Stimulated activated CD4-positive, alpha-beta T cell treated with anti-CD3 and anti-CD28 coated beads, Interleukin-15, amount 100 ng/mL, for 1 hour (primary cell): Measurements from ENCODE around the gene RELL1.

Experiments used
- DNase-seq, 2 donors: peaks; one replicate each; pipeline ENCODE4 v3.0.0-alpha.2; 2020; ENCODE audit warnings: low read depth in 1 of 2, low spot score in 1 of 2

RELL1 gene

DNA sequence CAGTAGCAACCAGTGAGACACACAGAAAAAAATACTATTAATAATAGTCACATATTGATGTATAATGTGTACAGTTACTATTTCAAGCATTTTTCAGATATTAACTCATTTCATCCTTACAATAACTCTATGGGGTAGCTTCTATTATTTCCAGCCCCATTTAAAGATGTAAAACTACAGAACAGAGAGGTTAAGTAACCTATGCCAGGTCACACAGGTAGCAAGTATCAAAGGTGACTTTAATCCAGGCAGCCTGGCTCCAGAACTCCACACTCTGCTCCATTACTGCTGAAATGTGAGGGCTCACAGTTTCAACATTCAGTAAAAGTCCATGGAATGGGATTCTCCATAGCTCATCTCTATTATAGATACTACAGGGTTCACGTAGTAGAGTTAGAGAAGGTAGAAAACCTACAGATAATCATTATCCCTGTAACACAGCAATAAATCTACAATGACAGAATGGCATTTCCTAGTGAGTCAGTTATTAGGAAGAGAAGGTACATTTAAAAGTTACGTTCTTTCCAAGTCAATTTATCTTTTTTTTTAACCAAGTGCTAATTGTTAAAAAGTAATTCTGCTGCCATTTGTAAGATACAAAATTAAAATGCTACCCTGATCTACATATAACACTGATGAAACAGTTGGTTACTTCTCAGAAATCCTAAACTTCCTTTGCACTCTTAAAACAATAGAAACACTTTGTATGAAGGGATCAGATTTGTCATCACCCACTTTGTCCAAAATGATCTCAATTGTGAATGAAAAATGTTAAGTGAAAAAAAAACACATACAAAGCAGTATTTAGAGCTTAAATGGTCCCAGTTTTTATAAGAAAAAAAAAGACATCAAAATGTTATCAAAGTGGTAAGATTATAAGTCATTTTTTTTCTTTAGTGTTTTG is 18.7 kb downstream of the RELL1 start:
- DNase-seq = no peak

DNA sequence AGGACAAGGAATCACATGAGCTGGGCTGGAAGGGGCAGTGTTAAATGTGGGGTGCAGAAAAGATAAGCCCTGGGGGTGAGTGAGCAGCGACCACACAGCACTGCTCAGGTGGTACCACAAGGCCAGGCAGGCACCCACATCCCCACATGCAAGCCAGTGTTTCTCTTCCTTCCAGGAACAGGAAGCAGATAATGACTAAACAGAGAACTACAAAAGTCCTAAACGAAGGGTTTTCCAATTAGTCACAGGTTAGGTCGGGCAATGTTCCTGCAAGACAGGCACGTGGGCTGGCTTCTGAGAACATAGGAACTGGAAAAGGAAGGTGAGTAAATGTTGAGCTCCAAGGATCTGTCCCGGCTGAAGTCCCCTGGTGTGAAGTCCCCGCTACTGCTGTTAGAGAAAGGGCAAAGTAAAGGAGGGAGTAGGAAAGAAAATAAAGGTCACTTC is 19.5 kb downstream of the RELL1 start:
- no peak for DNase-seq

DNA sequence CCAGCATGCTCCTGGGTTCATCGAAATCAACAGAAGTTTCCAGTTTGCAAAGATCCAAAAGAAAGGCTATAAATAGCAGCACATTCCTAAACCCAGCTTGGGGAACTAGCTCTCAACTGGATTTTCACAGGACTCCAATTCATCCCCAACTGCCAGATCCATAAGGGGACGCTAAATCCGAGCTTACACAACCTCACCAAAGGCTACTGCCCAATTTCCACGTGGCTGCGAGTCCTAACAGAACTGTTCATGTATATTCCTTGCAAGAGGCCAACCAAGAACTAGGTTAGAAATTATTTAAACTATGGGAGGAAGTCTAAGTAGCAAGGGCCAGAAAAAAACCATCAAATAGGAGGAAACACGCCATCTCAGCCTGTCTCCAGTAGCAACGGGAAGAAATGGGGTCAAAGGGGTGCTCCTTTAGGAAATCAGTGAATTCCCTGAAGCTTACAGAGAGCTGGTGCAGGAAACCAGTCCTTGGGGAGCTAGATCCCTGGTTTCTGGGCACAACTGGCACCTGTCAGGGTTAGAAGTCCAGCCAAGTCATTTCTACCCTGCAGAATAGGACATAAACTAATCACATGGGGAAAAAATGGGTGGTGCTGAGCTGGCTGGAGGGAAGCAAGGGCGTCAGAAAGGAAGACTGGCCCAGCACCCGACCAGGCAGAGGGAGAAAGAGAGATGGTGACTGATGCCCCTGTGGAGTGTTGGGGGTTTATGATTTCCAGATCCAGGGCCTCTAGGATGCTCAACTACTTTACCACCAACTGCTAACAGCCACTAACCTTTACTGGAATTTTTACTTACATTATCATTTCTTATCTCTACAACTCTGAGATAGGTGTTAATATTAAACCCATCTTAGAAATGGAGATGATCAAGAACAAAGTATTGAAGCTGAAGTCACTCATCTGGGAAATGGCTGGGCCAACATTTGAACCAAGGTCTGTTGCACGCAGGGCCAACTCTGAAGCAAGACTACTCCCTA is 20.5 kb downstream of the RELL1 start:
- DNase-seq = no peak

- DNase-seq = no peak
These were observed 21.5 kb downstream of the RELL1 start for GRCh38 chr4:37664696-37665095.

GRCh38 chr4:37663552-37663951 is 22.6 kb downstream of the RELL1 start:
- no peak for DNase-seq

GRCh38 chr4:37662861-37663390 is 23.2 kb downstream of the RELL1 start:
- no peak for DNase-seq

- DNase-seq = no peak
These were observed 23.9 kb downstream of the RELL1 start for GRCh38 chr4:37662251-37662650.

DNA sequence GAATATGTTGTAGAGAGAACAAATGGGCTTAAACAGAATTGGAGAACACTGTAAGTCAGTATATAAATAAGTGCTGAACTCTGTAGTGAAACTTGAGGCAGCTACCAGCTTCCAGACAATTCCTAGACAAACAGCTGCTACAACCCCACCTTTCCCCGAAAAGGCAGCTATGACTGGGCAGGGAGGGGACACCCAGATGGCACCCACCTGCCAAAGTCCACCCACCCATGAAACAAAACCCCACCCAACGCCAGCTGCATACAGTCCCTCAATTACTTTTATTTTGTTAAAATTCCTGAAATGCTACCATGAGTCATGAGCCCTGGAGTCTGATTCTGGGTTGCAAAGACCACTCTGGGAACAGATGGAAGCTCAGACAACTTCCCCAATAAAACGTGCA is 24.4 kb downstream of the RELL1 start:
- no peak for DNase-seq

DNA sequence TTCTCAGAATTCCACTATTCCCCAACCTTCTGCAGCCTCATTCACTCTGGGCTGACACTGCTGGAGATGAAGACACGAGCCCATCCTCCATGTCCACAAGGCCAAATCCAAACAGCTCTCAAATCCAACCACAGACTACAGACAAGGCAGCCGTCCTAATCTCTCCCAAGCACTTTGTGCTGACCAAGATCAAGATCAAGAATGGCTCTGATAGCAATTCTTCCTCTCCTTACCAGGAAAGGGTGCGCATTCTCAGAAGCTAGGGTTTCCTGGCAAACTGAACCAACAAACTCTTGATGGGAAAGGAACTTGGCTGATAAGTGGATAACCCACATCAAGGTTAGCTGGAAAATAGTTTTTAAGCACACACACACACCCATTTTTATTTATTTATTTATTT is 26.5 kb downstream of the RELL1 start:
- DNase-seq = no peak

- DNase-seq = no peak
These were observed 29.5 kb downstream of the RELL1 start for GRCh38 chr4:37656649-37657048.

GRCh38 chr4:37653601-37654000 is 32.6 kb downstream of the RELL1 start:
- no peak for DNase-seq

GRCh38 chr4:37652747-37653527 is 33.2 kb downstream of the RELL1 start:
- DNase-seq = no peak

- DNase-seq = no peak
These were observed 34.3 kb downstream of the RELL1 start for GRCh38 chr4:37651781-37652377.

DNA sequence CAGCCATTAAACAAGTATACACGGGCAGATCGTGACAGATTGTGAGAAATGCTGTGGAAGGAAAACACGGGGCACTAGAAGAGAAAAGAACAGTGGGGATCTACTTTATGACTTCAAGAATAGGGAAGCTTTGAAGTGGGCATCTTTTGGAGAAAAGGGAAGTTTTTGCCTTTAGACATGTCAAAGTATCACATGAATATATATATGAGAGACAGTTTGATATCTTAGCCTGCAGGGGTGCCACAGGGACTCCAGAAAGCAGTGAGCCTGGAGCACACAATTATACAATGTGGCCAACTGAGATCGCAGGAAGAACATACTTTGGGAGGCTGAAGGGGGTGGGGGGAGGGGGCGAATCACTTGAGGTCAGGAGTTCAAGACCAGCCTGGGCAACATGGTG is 35.7 kb downstream of the RELL1 start:
- no peak for DNase-seq

- no peak for DNase-seq
These were observed 36.9 kb downstream of the RELL1 start for GRCh38 chr4:37649268-37649667.

DNA sequence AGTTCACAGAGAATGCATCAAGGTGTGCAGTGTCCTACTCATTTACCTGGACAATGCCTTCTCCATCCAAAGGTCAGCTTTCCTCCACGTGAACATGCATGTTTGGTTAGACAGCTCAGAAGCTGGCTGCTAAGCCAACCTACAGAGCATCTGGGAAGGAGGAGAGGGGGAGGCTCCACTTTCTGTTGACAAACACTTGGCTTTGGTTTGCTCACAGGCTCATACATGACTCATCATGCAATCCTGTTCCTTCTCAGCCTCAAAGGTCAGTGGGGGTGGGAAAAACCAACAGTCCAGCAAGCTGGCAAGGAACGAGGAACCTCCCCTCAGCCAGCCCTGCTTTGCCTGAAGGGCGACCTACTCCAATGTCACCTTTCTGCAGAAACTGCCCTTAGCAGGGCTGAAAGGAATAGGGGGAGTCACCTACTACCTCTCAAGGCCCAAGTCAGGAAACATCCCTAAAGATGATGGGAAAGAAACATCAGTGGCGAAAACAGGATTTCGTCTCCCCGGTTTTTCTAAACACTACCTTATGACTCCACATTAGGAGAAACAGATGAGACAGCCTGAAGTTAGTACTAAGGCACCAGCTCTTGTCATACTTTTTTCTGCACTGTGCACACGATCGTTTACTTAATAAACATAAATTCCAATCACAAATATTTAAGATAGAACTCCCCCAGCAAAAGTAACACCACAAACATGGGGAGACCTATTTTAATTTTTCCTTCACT is 37.9 kb downstream of the RELL1 start:
- no peak for DNase-seq

DNA sequence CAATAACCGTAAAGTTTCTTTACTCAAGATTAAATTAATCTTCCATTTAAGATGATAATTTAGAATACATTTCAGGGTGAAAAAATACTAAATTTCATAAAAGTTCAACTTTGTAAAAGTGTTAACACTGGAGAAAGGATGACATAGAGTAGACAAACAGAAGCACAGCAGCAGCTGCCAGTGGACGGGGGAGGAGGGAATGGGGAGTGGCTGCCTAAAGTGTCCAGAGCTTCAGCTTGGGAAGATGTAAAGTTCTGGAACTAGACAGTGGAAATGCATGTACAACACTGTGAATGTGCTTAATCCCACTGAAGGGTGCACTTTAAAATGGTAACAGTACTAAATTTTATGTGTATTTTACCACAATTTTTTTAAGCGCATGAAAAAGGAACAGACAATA is 39.9 kb downstream of the RELL1 start:
- DNase-seq = no peak

DNA sequence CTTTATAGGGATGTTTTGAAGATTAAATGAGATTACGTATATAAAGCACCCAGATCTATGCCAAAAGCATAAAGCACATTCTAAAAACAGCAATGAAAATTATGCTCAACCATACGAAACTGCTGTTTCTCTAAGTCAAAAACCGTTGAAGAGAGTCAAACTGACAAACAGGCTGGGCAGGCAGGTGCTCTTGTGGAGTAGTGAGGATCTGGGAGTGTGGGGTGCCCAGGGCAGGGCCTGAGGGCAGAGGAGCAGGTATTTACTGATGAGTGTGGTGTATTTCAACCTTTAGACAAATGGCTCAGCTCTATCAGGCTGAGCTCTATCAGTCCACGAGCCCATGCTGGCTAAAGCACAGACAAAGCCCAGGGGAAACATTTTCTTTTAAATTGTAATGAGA is 40.4 kb downstream of the RELL1 start:
- DNase-seq = no peak

GRCh38 chr4:37644962-37645361 is 41.2 kb downstream of the RELL1 start:
- no peak for DNase-seq
